ENCODE measurements around the gene SLC24A1. TPM values are rescaled to one million over a fixed set of nuclear protein-coding genes. Genes with fewer than 3 reads are reported as not detected.

SLC24A1 gene
- total RNA-seq, 1 donor from 2014 or later: 4.7 TPM

DNA sequence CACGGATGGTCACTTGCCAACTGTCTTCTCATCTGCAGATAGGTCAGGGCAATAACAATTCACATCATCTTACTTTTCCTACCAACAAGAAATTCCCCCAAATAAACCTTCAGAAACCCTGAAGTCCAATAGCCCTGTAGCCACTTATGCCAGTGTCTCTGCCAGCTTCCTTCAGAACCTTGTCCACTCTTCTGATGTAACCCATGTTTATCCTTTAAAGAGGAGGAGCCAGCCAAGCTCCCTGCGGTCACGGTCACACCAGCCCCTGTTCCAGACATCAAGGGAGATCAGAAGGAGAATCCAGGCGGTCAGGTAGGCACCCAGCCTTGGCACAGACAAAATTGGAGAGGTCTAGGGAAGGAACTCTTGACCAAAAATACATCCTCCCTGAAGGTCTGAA is 23.7 kb downstream of the SLC24A1 start:
- Mint-ChIP-seq H3K4me1 (ENCODE audit: low read depth, unreplicated experiment) (peaks cover 22% of the 10 kb centered on the region), H3K27me3 (ENCODE audit: unreplicated experiment) (peaks cover 3% of the 10 kb centered on the region), H3K36me3 (ENCODE audit: unreplicated experiment) (no peaks in the 10 kb centered on the region), H3K9me3 (ENCODE audit: unreplicated experiment) (peaks cover 5% of the 10 kb centered on the region), H3K4me3 (ENCODE audit: unreplicated experiment) (no peak overlapping the region), H3K27ac (ENCODE audit: unreplicated experiment) (no peak overlapping the region)
- TF ChIP-seq, protein P1, sequence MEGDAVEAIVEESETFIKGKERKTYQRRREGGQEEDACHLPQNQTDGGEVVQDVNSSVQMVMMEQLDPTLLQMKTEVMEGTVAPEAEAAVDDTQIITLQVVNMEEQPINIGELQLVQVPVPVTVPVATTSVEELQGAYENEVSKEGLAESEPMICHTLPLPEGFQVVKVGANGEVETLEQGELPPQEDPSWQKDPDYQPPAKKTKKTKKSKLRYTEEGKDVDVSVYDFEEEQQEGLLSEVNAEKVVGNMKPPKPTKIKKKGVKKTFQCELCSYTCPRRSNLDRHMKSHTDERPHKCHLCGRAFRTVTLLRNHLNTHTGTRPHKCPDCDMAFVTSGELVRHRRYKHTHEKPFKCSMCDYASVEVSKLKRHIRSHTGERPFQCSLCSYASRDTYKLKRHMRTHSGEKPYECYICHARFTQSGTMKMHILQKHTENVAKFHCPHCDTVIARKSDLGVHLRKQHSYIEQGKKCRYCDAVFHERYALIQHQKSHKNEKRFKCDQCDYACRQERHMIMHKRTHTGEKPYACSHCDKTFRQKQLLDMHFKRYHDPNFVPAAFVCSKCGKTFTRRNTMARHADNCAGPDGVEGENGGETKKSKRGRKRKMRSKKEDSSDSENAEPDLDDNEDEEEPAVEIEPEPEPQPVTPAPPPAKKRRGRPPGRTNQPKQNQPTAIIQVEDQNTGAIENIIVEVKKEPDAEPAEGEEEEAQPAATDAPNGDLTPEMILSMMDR (IDR thresholded peaks at IDR 0.05; ENCODE audit: partially characterized antibody, unreplicated experiment): no peak
- no peak for DNase-seq

DNA sequence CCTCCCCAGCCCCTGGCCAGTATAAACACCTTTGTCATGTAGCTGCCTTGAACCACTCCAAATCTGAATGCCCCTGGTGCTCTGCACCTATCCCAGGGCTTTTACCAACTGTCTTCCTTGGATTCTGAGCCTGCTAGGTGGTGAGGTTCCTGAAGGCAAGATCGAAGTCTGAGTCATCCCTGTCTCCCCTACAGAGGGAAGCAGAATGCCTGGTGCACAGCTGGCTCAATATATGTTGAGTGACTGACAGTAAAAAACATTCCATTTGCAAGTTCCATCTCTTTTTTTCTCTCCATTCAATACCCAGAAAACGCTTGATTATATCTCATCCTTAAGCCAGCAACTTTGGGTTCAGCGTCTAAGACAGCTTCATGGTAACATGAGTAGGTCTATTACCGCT is 24.7 kb downstream of the SLC24A1 start:
- Mint-ChIP-seq H3K9me3 (ENCODE audit: unreplicated experiment) (peaks cover 5% of the 10 kb centered on the region), H3K27me3 (ENCODE audit: unreplicated experiment) (peaks cover 3% of the 10 kb centered on the region), H3K4me1 (ENCODE audit: low read depth, unreplicated experiment) (peaks cover 19% of the 10 kb centered on the region), H3K4me3 (ENCODE audit: unreplicated experiment) (no peak overlapping the region), H3K27ac (ENCODE audit: unreplicated experiment) (no peak overlapping the region), H3K36me3 (ENCODE audit: unreplicated experiment) (no peaks in the 10 kb centered on the region)
- TF ChIP-seq, protein P1 (IDR thresholded peaks at IDR 0.05; ENCODE audit: partially characterized antibody, unreplicated experiment): no peak
- DNase-seq: no peak

DNA sequence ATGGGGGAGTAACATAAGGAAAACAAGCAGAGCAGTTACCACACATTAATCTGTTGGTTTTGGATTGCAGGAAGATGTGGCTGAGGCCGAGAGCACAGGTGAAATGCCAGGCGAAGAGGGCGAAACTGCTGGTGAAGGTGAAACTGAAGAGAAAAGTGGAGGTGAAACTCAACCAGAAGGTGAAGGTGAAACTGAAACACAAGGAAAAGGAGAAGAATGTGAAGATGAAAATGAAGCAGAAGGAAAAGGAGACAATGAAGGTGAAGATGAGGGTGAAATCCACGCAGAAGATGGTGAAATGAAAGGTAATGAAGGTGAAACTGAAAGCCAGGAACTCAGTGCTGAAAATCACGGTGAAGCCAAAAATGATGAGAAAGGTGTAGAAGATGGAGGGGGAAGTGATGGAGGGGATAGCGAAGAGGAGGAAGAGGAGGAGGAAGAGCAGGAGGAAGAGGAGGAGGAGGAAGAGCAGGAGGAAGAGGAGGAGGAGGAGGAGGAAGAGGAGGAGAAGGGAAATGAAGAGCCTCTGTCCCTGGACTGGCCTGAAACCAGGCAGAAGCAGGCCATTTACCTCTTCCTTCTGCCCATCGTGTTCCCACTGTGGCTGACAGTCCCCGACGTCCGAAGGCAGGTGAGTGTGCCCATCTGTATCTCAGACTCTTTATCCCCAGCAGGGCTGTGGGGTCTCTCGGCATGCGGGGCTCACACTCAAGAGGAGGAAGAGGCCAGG is 28.7 kb downstream of the SLC24A1 start:
- no peak for DNase-seq
- TF ChIP-seq, protein P1 (IDR thresholded peaks at IDR 0.05; ENCODE audit: partially characterized antibody, unreplicated experiment): no peak
- Mint-ChIP-seq H3K27ac (ENCODE audit: unreplicated experiment) (no peak overlapping the region), H3K9me3 (ENCODE audit: unreplicated experiment) (no peaks in the 10 kb centered on the region), H3K36me3 (ENCODE audit: unreplicated experiment) (no peaks in the 10 kb centered on the region), H3K27me3 (ENCODE audit: unreplicated experiment) (no peaks in the 10 kb centered on the region), H3K4me3 (ENCODE audit: unreplicated experiment) (no peak overlapping the region), H3K4me1 (ENCODE audit: low read depth, unreplicated experiment) (peaks cover under 1% of the 10 kb centered on the region)

DNA sequence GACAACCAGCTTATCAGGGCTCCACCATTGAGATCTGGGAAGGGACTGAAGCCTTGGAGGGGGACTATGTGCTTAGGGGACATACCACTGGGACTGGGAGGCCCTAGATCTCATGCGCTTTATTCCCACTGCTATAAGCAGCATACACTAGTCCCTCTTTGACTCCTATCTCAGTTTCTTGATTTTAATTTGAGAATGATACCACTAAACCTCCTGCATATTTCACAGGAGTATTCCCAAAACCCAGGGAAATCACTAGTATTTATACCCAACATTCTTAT is 29.2 kb downstream of the SLC24A1 start:
- DNase-seq: no peak

More for the DNA sequence above, 29.2 kb downstream of the SLC24A1 start:
- H3K4me1 Mint-ChIP-seq (ENCODE audit: low read depth, unreplicated experiment): no peaks in the 10 kb centered on the region
- H3K9me3 Mint-ChIP-seq (ENCODE audit: unreplicated experiment): no peaks in the 10 kb centered on the region
- no peak overlapping the region for H3K4me3 Mint-ChIP-seq (ENCODE audit: unreplicated experiment)
- TF ChIP-seq, protein P1 (IDR thresholded peaks at IDR 0.05; ENCODE audit: partially characterized antibody, unreplicated experiment): no peak
- H3K27me3 Mint-ChIP-seq (ENCODE audit: unreplicated experiment): no peaks in the 10 kb centered on the region
- H3K27ac Mint-ChIP-seq (ENCODE audit: unreplicated experiment): no peak overlapping the region
- no peaks in the 10 kb centered on the region for H3K36me3 Mint-ChIP-seq (ENCODE audit: unreplicated experiment)
